Measurements from ENCODE around the gene FBXL7.
A peak's percentile ranks its signal among the peaks of the same experiment; 100 is the strongest.

The FBXL7 gene

GRCh38 chr5:15463231-15463980 lies 36.6 kb upstream of the FBXL7 start:
- H3K4me3 ChIP-seq (replicated peaks in 1 of 2; ENCODE audit: low read depth in 2 of 2, low read length in 2 of 2): no peak overlapping the region
- TF ChIP-seq, protein P1, sequence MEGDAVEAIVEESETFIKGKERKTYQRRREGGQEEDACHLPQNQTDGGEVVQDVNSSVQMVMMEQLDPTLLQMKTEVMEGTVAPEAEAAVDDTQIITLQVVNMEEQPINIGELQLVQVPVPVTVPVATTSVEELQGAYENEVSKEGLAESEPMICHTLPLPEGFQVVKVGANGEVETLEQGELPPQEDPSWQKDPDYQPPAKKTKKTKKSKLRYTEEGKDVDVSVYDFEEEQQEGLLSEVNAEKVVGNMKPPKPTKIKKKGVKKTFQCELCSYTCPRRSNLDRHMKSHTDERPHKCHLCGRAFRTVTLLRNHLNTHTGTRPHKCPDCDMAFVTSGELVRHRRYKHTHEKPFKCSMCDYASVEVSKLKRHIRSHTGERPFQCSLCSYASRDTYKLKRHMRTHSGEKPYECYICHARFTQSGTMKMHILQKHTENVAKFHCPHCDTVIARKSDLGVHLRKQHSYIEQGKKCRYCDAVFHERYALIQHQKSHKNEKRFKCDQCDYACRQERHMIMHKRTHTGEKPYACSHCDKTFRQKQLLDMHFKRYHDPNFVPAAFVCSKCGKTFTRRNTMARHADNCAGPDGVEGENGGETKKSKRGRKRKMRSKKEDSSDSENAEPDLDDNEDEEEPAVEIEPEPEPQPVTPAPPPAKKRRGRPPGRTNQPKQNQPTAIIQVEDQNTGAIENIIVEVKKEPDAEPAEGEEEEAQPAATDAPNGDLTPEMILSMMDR (IDR thresholded peaks at IDR 0.05; ENCODE audit: low read depth, low read length): peak; percentile 54
- DNase-seq (ENCODE audit: low read depth in 2 of 2): peak; percentile 55 to 57

DNA sequence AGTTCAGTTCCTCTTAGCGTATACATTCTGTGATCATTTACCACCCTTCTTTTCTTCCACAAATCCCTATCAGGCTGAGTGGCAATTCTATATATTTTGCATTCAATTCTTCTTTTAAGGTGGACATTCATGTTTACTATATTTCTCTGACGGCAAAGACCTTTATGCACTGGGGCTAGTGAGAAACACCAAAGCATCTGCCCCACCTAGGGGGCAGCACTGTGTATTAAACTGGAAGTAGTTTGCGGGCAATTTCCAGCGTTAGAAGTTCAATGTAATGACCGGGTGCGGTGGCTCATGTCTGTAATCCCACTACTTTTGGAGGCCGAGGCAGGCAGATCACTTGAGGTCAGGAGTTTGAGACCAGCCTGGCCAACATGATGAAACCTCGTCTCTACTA lies 27.9 kb upstream of the FBXL7 start:
- no peak for DNase-seq (ENCODE audit: low read depth in 2 of 2)
- TF ChIP-seq, protein P1 (IDR thresholded peaks at IDR 0.05; ENCODE audit: low read depth, low read length): no peak

GRCh38 chr5:15474143-15474719 lies 25.7 kb upstream of the FBXL7 start:
- DNase-seq (ENCODE audit: low read depth in 2 of 2): no peak
- no peak overlapping the region for H3K4me3 ChIP-seq (replicated peaks in 1 of 2; ENCODE audit: low read depth in 2 of 2, low read length in 2 of 2)
- TF ChIP-seq, protein P1 (IDR thresholded peaks at IDR 0.05; ENCODE audit: low read depth, low read length): no peak

More for the DNA sequence above, 27.9 kb upstream of the FBXL7 start:
- no peak overlapping the region for H3K4me3 ChIP-seq (replicated peaks in 1 of 2; ENCODE audit: low read depth in 2 of 2, low read length in 2 of 2)

DNA sequence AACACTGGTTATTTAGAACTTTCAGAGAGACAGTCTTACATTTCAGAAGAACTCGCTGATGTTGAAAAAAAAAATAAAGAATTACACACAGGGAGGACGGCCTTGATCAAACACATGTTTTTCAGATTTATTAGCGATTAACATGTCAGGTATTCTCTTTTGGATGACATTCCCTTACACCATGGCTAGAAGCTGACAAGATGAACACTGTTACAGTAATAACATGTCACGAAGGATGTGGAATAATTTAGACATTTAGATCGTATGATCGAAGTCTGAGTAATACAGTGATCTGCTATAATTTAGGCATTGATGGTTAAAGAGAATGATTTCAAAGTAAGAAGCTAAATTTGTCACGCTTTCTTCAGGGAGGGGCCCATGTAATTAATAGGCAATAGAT lies 24.6 kb upstream of the FBXL7 start:
- no peak for DNase-seq (ENCODE audit: low read depth in 2 of 2)
- no peak overlapping the region for H3K4me3 ChIP-seq (replicated peaks in 1 of 2; ENCODE audit: low read depth in 2 of 2, low read length in 2 of 2)
- TF ChIP-seq, protein P1 (IDR thresholded peaks at IDR 0.05; ENCODE audit: low read depth, low read length): no peak

GRCh38 chr5:15476977-15477376 lies 23.0 kb upstream of the FBXL7 start:
- no peak for DNase-seq (ENCODE audit: low read depth in 2 of 2)
- TF ChIP-seq, protein P1 (IDR thresholded peaks at IDR 0.05; ENCODE audit: low read depth, low read length): no peak
- no peak overlapping the region for H3K4me3 ChIP-seq (replicated peaks in 1 of 2; ENCODE audit: low read depth in 2 of 2, low read length in 2 of 2)

GRCh38 chr5:15480436-15480835 lies 19.5 kb upstream of the FBXL7 start:
- TF ChIP-seq, protein P1 (IDR thresholded peaks at IDR 0.05; ENCODE audit: low read depth, low read length): no peak
- H3K4me3 ChIP-seq (replicated peaks in 1 of 2; ENCODE audit: low read depth in 2 of 2, low read length in 2 of 2): no peak overlapping the region
- DNase-seq (ENCODE audit: low read depth in 2 of 2): no peak
